Right renal pelvis (tissue), 4 donors: ENCODE data around the gene CBX8. TPM values are rescaled to one million over a fixed set of nuclear protein-coding genes. Genes with fewer than 3 reads are reported as not detected.

Experiments
- DNase-seq, 4 donors: peaks; one replicate each; pipeline ENCODE4 v3.0.0-alpha.2; 2013; ENCODE audit warnings: low read depth in 4 of 4, low spot score in 3 of 4, missing footprints in 1 of 4
- polyA plus RNA-seq, 4 donors: library from polyadenylated mRNA; unstranded; fragments of 120-200 nt; gene quantifications; one replicate each; pipeline ENCODE4 v1.2.1, GENCODE V29; 2013; ENCODE audit not compliant: insufficient read length in 4 of 4

The CBX8 gene
- polyA plus RNA-seq: 10 to 100 TPM; 11.2 to 16.3 (median 11.9) TPM

- DNase-seq: peak; percentile 99 to 100 (median 100)
These were observed at the start of gene CBX8 for GRCh38 chr17:79796763-79797491. CBX8 (minus strand) TSS chr17:79797077; CDS start chr17:79796998, 79 bp downstream.

- no peak for DNase-seq
These were observed 48.7 kb upstream of the CBX8 start for GRCh38 chr17:79845601-79845949.

GRCh38 chr17:79844869-79845600, 48.2 kb upstream of the CBX8 start:
- no peak for DNase-seq

GRCh38 chr17:79843816-79844800, 47.2 kb upstream of the CBX8 start:
- no peak for DNase-seq

- DNase-seq: no peak
These were observed 46.6 kb upstream of the CBX8 start for GRCh38 chr17:79843474-79843815.

- DNase-seq: no peak
These were observed 46.0 kb upstream of the CBX8 start for GRCh38 chr17:79842656-79843473.

GRCh38 chr17:79842136-79842655, 45.3 kb upstream of the CBX8 start:
- DNase-seq: no peak

GRCh38 chr17:79841369-79842135, 44.7 kb upstream of the CBX8 start:
- DNase-seq: no peak

- DNase-seq: no peak
These were observed 44.1 kb upstream of the CBX8 start for GRCh38 chr17:79840989-79841286.

GRCh38 chr17:79840269-79840988, 43.6 kb upstream of the CBX8 start:
- DNase-seq: no peak

GRCh38 chr17:79839356-79840268, 42.7 kb upstream of the CBX8 start, which contains the start of gene CBX4:
CBX4 (minus strand) TSS chr17:79839440; CDS start chr17:79839251, 189 bp downstream.
- peak in 3 of 4 donors; percentile 86 to 90 (median 86) for DNase-seq

GRCh38 chr17:79838522-79839274, 41.8 kb upstream of the CBX8 start:
- DNase-seq: no peak

- DNase-seq: no peak
These were observed 41.1 kb upstream of the CBX8 start for GRCh38 chr17:79837888-79838521.

- no peak for DNase-seq
These were observed 40.4 kb upstream of the CBX8 start for GRCh38 chr17:79836972-79837887.

- no peak for DNase-seq
These were observed 39.7 kb upstream of the CBX8 start for GRCh38 chr17:79836510-79836971.
